GM10248 (cell line): ENCODE measurements around the gene ASPHD1.

Source experiments
- CTCF ChIA-PET: fragments of 300-600 bp; sonication (Branson Sonifier 250); formaldehyde crosslinking; extraction: SDS; loops from one replicate; lab custom pipeline; 2021; ENCODE audit warnings: antibody characterized with exemption; lab: Yijun Ruan, JAX
- POLR2A ChIA-PET: fragments of 350-650 bp; sonication (Branson Sonifier 250); formaldehyde crosslinking; extraction: SDS; loops from one replicate; lab custom pipeline; 2020; ENCODE audit warnings: antibody characterized with exemption; lab: Yijun Ruan, JAX
- DNase-seq: peaks from one replicate; pipeline ENCODE4 v3.0.0; 2012; ENCODE audit errors: extremely low spot score
- CTCF ChIP-seq: IDR thresholded peaks from 2 replicates; pipeline ENCODE4 v1.5.1; 2012; ENCODE audit warnings: mild to moderate bottlenecking, low read depth; ENCODE audit errors: extremely low read depth, missing control alignments, control extremely low read depth

ASPHD1 gene

GRCh38 chr16:29920288-29921033, 20.2 kb downstream of the ASPHD1 start:
- DNase-seq = no peak
- ChIA-PET POLR2A (interaction anchor here (0.9 kb wide), 1 partner anchor 116 kb away, joined by 3 read pairs; no protein-coding TSS in a partner anchor), CTCF (interaction anchor here (1.3 to 1.7 kb wide), 2 partner anchors 12 to 86 kb away, joined by 4 read pairs; no protein-coding TSS in a partner anchor)
- TF ChIP-seq CTCF = no peak

- ChIA-PET CTCF (interaction anchor here (1.3 to 1.7 kb wide), 2 partner anchors 12 to 85 kb away, joined by 4 read pairs; no protein-coding TSS in a partner anchor), POLR2A (interaction anchor here (0.6 to 0.9 kb wide), 2 partner anchors 117 to 923 kb away, joined by 3 read pairs; no protein-coding TSS in a partner anchor)
- DNase-seq = no peak
- no peak for TF ChIP-seq CTCF
Measured at GRCh38 chr16:29921034-29921385, 20.7 kb downstream of the ASPHD1 start.

- DNase-seq = no peak
- ChIA-PET CTCF (interaction anchor here (0.9 to 1.4 kb wide), 2 partner anchors 8 to 83 kb away, joined by 3 to 6 read pairs; no protein-coding TSS in a partner anchor), POLR2A (no interaction called here)
- no peak for TF ChIP-seq CTCF
Measured at GRCh38 chr16:29922326-29922725, 22.0 kb downstream of the ASPHD1 start.

- TF ChIP-seq CTCF = no peak
- ChIA-PET POLR2A (no interaction called here), CTCF (interaction anchor here (0.9 to 1.4 kb wide), 2 partner anchors 9 to 83 kb away, joined by 3 to 6 read pairs; no protein-coding TSS in a partner anchor)
- no peak for DNase-seq
Measured at GRCh38 chr16:29922986-29923501, 22.8 kb downstream of the ASPHD1 start.

- no peak for DNase-seq
- TF ChIP-seq CTCF = no peak
- POLR2A ChIA-PET = no interaction called here
- CTCF ChIA-PET = interaction anchor here (1.2 to 1.9 kb wide), 3 partner anchors 8 to 47 kb away, joined by 3 to 6 read pairs (median 3); no protein-coding TSS in a partner anchor
Measured at GRCh38 chr16:29925105-29925756, 24.9 kb downstream of the ASPHD1 start.
